Dermis blood vessel endothelial cell (primary cell): ENCODE data around the gene ARNT2. TPM values are rescaled to one million over a fixed set of nuclear protein-coding genes. Genes with fewer than 3 reads are reported as not detected.

Experiments used
- DNase-seq: peaks from one replicate; pipeline ENCODE4 v3.0.0; 2010
- total RNA-seq: library from RNA; depleted of rRNA; stranded (reverse); fragments of >200 nt; gene quantifications from 2 replicates; pipeline ENCODE4 v1.2.3, GENCODE V29; 2014

ARNT2 gene
- total RNA-seq, 1 donor from 2014 or later = 0.34 TPM

GRCh38 chr15:80525853-80526252, 121.7 kb downstream of the ARNT2 start:
- DNase-seq = no peak

DNA sequence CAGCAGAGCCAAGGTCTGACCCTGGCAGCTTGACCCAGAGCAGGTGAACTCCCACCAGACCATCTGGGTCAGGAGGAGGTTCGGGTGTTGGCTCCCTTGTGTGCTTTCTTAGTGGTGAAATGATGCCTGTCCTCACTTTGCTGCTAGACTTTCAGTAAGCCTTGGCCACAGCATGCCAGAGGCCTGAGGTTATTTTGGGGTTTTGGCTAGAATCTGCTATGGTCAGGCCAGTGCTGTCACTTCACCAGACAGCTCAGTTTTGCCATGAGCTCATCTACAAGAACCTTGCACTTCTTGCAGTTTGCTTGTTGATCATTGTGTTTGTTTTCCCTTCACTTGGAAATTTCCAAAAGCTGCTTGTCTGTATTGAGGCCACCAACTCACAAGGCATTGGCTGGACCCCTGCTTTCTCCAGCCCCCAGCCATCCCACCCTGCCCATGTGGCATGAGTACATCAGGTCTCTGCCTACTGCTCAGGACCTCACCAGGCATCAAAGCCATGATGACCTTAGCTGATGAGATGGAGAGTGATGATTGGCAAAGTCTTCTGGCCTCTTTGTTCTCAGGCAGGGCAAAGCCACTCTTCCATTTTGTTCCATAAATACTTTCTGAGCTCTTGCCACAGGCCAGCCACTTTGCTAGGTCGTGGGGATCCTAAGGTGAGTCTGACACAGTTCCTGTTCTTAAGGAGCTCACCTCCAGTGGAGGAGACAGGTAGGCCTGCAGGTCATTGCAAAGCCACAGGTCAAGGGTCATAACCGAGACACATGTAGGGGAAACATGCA, 122.6 kb downstream of the ARNT2 start:
- DNase-seq = no peak

DNA sequence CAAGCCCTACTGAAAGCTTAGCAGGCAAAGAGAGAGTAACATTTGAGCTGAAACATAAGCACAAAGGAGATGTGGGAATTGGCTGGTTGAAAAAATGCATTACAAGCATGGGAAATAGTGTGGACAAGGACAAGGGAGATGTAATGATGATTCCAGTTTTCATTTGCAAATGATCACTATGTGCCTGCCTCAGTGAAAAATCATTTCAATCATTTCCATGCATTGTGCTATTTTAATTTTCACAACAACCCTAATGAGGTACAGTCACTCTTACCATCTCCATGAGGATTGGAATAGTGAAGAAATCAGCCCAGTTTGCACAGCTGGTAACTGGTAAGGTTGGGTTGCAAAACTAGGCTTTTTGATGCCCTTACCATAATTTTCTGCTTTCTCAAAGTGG, 123.2 kb downstream of the ARNT2 start:
- no peak for DNase-seq

- no peak for DNase-seq
These were observed 123.8 kb downstream of the ARNT2 start for GRCh38 chr15:80527961-80528360.

- DNase-seq = no peak
These were observed 126.7 kb downstream of the ARNT2 start for GRCh38 chr15:80530737-80531365.

DNA sequence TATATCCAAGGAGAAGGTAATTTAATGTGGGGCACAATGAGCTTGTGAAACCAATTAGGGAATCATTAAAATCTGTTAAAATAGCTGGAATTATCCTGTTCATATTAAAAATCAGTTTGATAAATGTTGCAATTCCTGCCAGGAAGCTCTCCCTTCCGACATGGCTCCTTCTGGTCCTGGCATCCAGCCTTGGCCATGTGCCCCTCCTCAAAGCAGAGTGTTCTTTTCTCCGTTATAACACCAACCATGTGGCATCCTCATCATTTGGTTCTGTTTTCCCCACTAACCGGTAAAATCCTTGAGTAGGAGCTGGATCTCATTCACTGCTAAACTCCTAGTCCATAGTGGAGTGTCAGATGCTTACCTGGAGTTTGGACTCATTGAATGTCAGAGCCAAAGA, 127.2 kb downstream of the ARNT2 start:
- DNase-seq = no peak

DNA sequence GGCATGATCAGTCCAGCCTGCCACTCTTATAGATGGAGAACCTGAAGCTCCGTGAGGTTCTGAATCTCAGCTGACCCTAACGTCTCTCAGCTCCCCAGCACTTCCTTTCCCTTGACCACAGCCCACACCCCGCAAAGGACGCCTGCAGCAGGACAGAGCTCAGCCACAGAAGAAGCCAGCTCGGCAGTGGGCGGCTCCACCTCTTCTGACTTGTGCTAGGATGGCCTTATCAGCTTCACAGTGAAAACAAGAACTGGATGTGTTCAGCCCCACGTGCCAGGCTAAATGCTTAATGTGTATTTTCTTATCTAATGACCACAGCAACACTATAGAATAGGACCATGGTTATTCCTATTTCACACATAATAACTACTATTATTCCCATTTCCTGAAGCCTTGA, 127.6 kb downstream of the ARNT2 start:
- DNase-seq = no peak

- DNase-seq = no peak
These were observed 129.7 kb downstream of the ARNT2 start for GRCh38 chr15:80533790-80534333.

DNA sequence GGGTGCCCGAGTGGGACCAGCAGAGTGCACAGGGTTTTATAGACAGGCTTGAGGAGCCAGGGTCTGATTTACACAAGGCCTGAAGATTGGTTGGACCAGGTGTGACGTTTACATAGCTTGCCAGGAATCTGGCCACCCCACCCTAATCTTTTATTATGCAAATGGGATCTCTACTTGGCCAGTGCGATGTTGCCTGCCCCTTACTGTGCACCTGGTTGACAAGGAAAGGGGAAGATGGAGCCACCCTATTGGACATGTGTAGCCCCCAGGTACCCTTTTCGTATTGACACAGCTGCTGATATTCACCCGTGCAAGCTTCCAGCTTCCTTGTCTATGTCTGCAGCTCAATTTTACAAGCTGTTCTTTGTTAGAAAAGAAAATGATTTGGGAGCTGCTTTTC, 132.0 kb downstream of the ARNT2 start:
- no peak for DNase-seq

DNA sequence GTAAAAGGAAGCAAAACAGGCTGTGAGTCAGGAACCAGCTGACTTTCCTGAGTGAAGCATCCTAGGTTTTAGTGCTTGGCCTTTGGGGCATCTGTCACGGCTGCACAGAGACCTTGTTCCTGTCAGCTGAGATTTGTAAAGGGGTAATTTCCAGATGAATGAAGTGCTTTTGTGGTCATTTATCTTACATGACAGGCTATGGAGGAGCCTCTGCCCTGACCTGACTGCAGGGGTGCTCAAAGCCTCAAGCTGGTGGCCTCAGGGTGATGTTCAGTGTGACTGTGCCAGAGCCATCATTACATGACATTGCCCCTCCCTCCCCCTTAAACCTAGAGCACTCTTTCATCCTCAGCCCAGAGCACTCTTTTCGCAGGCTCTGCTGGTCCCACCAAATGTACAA, 132.5 kb downstream of the ARNT2 start:
- no peak for DNase-seq

- no peak for DNase-seq
These were observed 140.9 kb downstream of the ARNT2 start for GRCh38 chr15:80545078-80545477.

DNA sequence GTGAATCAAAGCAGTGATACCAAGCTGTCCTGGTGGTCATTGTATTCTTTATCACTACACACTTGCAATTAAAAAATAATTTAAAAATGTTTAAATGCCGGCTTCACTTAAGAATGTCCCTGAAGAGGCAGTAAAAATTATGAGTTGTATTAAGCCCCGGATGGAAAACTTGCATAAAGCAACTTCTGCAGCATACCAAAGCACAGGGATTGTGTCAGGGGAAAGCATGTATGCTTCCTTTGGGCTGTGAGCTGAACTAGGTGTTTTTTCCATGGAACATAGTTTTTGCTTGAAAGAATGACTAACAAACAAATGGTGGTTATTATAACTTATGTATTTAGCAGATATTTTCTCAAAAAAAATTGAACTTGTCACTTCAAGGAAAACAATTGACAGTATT, 143.1 kb downstream of the ARNT2 start:
- no peak for DNase-seq

- no peak for DNase-seq
These were observed 145.0 kb downstream of the ARNT2 start for GRCh38 chr15:80549191-80549590.

GRCh38 chr15:80549654-80550053, 145.5 kb downstream of the ARNT2 start:
- DNase-seq = no peak

GRCh38 chr15:80550219-80550907, 146.2 kb downstream of the ARNT2 start:
- no peak for DNase-seq

DNA sequence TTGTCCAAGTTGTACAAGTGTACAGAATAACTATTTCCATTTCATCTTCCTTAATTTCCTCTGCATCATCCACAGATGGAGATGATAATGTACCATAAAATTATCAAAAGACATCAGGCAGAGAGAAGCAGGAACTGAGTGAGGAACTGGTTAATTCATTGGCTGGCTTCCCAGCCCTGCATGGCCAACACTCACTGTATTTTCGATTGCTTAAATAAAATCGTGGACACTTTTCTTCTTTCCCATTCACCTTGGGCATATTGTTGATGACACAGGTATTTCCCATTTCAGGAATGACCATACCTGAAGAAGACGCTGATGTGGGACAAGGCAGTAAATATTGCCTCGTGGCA, 146.7 kb downstream of the ARNT2 start:
- no peak for DNase-seq

- no peak for DNase-seq
These were observed 147.2 kb downstream of the ARNT2 start for GRCh38 chr15:80551348-80551747.

GRCh38 chr15:80554560-80554959, 150.4 kb downstream of the ARNT2 start:
- DNase-seq = no peak

- no peak for DNase-seq
These were observed 152.6 kb downstream of the ARNT2 start for GRCh38 chr15:80556694-80557367.

GRCh38 chr15:80557441-80558234, 153.5 kb downstream of the ARNT2 start:
- no peak for DNase-seq

GRCh38 chr15:80558631-80559319, 154.6 kb downstream of the ARNT2 start:
- no peak for DNase-seq

DNA sequence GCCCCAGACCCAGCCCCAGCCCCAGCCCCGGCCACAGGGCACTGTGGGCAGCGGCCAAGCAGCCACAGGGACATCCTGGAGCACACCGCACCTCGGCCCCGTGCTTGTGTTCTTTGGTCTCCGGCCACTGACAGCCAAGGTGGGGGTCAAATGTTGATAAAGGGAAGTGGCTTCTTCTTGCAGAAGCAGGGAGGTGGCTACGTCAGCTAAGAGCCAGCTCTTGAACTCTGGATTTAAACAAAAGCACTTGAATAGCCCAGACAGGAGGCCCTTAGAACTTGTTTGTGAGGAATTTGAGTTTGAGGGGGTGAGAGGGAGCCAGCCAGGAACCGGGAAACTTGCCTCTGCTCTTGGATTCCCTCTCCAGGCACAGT, 155.1 kb downstream of the ARNT2 start:
- DNase-seq = no peak
